NCI-H1105 treated with DMSO at 0.1 percent for 48 hours (cell line): Measurements from ENCODE around the gene ARPC5.
"Not testable (repeated sequence)": the region's sequence is repeated elsewhere in the genome, so short reads cannot be mapped to it uniquely, and the experiment has no call there.

Experiments
- DNase-seq: peaks from one replicate; lab custom pipeline; 2025; lab: John Stamatoyannopoulos, UW

The ARPC5 gene

GRCh38 chr1:183645531-183645930 is 9.9 kb upstream of the ARPC5 start:
- DNase-seq, result no peak

DNA sequence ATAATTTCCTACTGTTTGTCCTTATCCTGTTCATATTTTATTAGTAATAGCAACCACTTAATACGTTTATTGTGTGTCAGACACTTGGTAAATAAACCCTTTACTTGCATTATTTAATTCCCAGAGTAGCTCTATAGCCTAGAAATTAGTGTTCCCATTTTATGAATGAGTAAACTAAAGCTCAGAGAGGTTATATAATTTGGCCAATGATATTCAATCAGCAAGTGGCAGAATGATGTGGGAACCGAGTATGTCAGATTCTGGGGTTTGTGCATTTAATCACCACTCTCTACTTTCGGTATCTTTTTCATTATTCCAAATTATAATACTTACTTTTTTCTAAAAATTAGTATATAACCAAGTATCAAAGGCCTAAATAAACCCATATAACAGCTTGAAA is 6.6 kb upstream of the ARPC5 start:
- no peak for DNase-seq

DNA sequence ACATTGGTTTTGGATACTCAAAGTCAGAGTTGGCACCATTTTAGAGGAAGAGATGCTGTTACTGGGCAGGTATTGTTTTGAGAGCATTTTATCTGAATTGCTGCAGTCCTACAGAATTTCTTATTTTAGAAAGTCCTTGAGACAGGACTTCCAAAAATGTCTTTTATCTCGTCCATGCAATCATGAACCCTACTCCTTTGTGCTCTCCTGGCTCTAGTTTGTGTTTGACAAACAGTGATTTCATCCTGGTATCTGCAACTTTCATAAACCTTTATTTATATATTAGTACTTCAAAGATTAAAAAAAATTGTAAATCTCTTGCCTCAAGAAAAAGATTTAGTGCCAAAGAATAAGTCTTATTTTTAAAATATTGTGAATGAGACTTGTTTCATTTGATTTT is 4.6 kb upstream of the ARPC5 start:
- DNase-seq, result no peak

GRCh38 chr1:183638649-183639387 is 3.2 kb upstream of the ARPC5 start:
- DNase-seq, result no peak

DNA sequence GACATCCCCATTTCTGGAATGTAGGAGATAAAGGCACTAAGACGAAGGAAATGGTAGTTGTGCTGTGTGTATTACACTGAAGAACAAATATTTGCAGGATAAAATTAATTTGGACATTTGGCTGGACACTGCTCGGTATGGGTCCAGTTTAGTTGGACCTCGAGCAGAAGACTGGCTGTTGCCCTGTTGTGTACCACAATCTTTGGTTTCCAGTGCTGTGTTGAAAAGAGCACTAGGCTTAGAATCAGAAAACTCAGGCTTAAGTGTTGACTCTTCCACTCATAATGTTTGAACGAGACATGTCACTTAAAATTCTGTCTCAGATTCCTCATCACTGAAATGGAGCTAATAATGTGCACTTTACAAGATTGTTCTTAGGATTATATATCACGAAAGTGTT is 1.2 kb upstream of the ARPC5 start:
- DNase-seq, result no peak

DNA sequence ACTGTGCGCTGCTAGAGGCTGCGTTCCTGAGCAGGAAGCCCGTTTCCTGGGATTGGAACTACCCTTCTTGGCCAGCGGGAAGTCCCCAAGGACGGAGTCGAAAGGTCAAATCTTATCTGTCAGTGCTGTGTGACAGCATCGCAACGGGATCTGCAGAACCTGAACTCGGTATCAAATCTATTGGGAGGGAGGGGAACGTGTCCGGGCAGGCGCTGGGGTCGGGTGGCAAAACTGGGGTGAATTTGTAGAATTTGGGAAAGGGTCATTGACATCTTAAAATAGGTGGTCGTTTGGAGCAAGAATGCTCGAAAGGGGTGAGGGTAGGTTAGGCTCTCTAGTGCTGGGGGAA is 725 bp upstream of the ARPC5 start:
- DNase-seq, result no peak

- DNase-seq, result peak; percentile 31
Observed at GRCh38 chr1:183635099-183635605, 431 bp downstream of the ARPC5 start.

DNA sequence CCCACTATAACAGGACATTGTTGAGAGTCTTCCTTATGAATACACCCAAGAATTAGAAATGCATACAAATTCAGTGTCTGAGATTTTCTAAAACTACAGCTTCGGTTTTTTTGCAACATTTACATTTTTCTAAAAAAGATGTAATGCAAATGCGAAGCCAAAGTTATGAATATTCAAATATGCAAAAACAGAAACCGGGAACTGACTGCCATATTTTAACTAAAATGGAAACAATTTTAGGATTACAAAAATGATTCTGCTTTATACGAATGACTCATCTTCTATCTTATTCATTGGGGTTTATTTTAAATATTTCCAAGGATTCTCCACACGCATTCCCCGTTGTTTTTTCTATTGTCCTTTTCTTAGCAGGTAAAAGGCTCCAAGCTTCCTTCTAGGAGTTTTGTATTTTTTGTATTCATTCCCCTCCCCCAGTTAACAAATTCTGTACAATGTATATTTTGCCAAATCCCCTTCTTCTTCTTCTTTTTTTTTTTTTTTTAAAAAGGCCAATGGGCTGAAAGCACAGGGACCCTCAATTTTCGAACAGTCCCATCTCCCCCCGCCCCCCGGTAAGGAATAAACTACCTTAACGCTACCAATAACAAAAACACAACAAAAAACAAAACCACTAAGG is 1.0 kb downstream of the ARPC5 start:
- no peak for DNase-seq

DNA sequence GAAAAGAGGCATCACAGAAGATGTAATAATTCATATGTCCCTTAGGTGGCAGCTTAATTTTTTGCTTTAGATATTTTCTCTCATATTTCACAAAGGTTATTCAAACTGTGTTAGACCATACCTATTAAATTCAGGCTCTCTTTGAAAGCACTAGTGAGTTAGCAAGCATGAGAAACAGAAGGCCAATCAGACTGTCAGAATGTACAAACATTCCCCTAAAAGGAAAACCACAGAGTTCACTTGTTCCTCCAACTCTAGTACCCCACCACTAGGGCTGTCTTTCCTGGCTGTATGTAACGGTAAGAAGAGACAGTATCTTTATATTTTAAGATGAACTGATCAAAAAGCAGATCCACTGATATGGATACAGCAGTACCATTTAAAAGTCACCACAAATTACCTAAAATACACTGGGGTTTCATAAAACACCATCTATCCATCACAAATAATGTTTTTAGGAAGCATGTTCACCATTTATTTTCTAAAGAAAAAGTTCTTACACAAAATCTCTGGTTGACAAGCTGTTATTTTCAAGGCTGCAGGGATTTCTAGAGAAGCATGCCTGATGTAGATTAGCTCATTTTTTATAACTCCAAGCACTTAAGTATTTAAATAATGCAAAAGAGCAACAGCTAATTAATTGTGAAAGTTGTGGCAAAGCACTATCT is 1.8 kb downstream of the ARPC5 start:
- peak; percentile 62 for DNase-seq

DNA sequence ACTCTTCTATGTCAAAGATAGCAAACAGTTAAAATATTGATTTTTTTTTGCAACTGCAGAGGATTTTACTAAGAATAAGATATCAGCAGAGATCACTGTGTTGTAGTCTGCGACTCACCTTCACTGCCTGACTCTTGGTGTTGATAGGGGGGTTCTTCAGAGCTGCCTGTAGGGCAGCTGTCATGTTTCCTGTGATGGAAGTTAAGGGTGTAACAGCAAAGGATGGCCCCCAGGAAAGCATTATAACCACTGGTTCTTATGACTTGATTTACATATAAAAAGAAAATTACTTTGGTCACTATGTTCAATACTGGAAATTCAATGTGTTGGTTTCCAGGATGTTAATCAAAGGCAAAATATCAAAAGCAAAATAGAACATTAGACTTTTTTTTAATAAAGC is 2.6 kb downstream of the ARPC5 start:
- no peak for DNase-seq

GRCh38 chr1:183632114-183632513 is 3.5 kb downstream of the ARPC5 start:
- no peak for DNase-seq

- DNase-seq, result no peak
Observed at GRCh38 chr1:183630748-183631147, 4.8 kb downstream of the ARPC5 start.

DNA sequence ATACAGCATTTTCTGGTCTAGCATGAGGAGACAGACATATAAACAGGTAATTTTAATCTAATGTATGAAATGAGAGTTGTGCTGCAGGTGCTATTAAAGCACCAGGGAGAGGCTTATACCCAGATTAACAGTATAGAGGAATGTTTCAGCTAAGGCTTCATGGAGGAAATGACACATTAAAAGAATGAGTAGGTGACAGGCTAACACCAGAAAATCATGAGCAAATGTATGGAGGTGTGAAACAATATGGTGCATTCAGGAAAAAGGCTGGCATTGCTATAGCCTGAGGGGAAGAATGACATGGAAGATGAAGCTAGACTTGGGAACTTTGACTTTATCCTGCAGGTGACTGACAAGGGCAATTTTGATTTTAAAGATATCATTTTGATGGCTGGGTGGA is 7.0 kb downstream of the ARPC5 start:
- DNase-seq, result no peak

DNA sequence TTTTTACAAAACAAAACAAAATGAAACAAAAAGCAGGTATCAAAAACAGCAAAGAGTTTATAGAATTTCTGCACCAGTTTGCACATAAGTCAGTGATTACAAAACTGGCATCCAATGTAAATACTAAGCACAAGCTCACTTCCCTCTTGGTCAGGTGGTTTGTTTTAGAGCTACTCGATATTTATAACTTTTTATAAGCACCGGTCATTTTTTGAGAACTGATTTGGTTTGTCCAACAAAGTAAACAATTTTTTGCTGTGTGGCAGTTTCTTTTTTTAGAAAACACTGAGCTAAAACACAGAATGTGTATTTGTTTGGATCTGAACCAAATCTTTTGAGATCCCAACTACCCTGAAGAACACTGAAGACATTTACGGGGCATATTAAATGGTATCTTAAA is 9.3 kb downstream of the ARPC5 start:
- not testable (repeated sequence) for DNase-seq

GRCh38 chr1:183622884-183623785 is 12.4 kb downstream of the ARPC5 start:
- DNase-seq, result peak; percentile 57

GRCh38 chr1:183622013-183622412 is 13.6 kb downstream of the ARPC5 start:
- DNase-seq, result no peak

DNA sequence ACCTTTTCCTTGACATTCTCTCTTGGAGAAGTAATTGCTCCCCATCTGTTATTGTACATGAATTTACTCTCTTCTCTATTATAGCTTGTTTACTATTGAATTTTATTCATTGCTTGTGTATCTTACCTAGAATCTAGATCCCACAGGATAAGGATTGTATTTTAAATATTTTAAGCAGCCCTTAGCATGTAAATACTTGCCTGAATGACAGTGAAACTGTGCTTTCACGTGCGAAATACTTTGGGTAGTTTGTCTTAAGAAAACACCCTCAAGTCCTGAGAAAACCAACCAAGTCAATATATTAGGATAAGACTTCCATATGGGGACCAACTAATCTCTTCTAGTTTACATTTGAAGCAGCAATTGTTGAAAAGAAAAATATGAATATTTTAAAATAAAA is 15.3 kb downstream of the ARPC5 start:
- no peak for DNase-seq

DNA sequence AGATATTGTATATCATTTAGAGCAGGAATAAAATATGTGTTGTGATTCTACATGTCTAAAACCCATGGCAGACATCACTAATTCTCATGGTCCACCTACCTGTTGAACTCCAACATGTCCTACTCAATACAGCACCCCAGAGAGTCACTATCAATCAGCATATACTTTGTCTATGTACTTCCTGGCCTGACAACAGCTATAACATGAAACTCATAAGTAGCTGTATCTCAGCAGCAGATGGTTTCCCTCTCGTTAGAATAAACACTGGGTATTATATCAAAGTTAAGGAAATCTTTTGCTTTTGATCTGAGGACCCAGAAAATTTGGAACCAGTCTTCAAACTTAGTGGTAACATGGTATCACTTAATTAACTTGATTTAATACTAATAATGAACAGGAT is 15.8 kb downstream of the ARPC5 start:
- DNase-seq, result no peak

- DNase-seq, result not testable (repeated sequence)
Observed at GRCh38 chr1:183618202-183618601, 17.4 kb downstream of the ARPC5 start.

DNA sequence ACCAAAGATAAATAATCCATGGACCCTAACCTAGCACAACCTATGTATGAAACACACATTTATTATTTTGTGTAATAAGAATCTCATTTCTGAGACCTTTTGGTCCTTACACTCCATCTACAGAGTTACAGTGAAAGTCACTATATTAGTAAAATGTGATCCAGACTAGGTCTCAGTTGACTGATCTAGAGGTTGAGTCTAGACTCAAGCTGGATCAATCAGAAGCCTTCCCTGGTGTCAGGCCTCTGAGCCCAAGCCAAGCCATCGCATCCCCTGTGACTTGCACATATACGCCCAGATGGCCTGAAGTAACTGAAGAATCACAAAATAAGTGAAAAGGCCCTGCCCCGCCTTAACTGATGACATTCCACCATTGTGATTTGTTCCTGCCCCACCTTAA is 22.6 kb downstream of the ARPC5 start:
- DNase-seq, result not testable (repeated sequence)

- DNase-seq, result no peak
Observed at GRCh38 chr1:183612407-183612806, 23.2 kb downstream of the ARPC5 start.

GRCh38 chr1:183611021-183611420 is 24.6 kb downstream of the ARPC5 start:
- no peak for DNase-seq
